CD14-positive monocyte (primary cell): ENCODE results near the gene GPR3. TPM values are rescaled to one million over a fixed set of nuclear protein-coding genes. Genes with fewer than 3 reads are reported as not detected.

Experiments used
- DNase-seq, 3 donors: peaks; one replicate each; pipeline ENCODE4 v3.0.0-alpha.2; 2011 to 2022
- H2AFZ ChIP-seq: 2 replicates; pipeline ENCODE4 v1.6.0; 2012; ENCODE audit warnings: mild to moderate bottlenecking, low read depth, low read length, inconsistent platforms; ENCODE audit not compliant: insufficient read depth, poor library complexity, severe bottlenecking
- H3K27ac ChIP-seq, 2 donors: 1 replicate in 1 of 2; 2 replicates in 1 of 2; pipeline ENCODE4 v1.5.1; 2012 to 2013; ENCODE audit warnings: low read length in 2 of 2, control low read depth in 1 of 2, inconsistent platforms in 1 of 2, low read depth in 1 of 2, mild to moderate bottlenecking in 1 of 2
- H3K27me3 ChIP-seq, 2 donors: one replicate each; pipeline versions ENCODE4 v1.6.0 to v1.6.1; 2011 to 2013; ENCODE audit warnings: low read length in 2 of 2; ENCODE audit not compliant: control insufficient read depth in 2 of 2, insufficient read depth in 2 of 2
- H3K36me3 ChIP-seq, 2 donors: replicated peaks in 1 of 2; 1 replicate in 1 of 2; 2 replicates in 1 of 2; pipeline versions ENCODE4 v1.5.1 to v1.6.1; 2012 to 2013; ENCODE audit warnings: low read length in 2 of 2, control low read depth in 1 of 2, inconsistent platforms in 1 of 2, mild to moderate bottlenecking in 1 of 2; ENCODE audit not compliant: insufficient read depth in 2 of 2, control insufficient read depth in 1 of 2
- H3K4me1 ChIP-seq, 2 donors: 1 replicate in 1 of 2; 2 replicates in 1 of 2; pipeline versions ENCODE4 v1.5.1 to v1.6.1; 2012 to 2013; ENCODE audit warnings: low read length in 2 of 2, control low read depth in 1 of 2, inconsistent platforms in 1 of 2, mild to moderate bottlenecking in 1 of 2, moderate library complexity in 1 of 2; ENCODE audit not compliant: insufficient read depth in 2 of 2, control insufficient read depth in 1 of 2
- H3K4me2 ChIP-seq: replicated peaks from 2 replicates; pipeline ENCODE3; 2012; ENCODE audit warnings: low read length, moderate library complexity, mild to moderate bottlenecking; ENCODE audit not compliant: poor library complexity, severe bottlenecking; ENCODE audit errors: extremely low read depth
- H3K4me3 ChIP-seq, 3 experiments: fragments of 200-600 bp in 1 of 3; sonication (generic) in 1 of 3; replicated peaks in 1 of 3; 1 replicate in 2 of 3; 2 replicates in 1 of 3; pipeline ENCODE4 v1.5.1; 2011 to 2013; ENCODE audit warnings: low read length in 3 of 3, mild to moderate bottlenecking in 3 of 3, control low read depth in 2 of 3, low read depth in 2 of 3, inconsistent platforms in 1 of 3, moderate library complexity in 1 of 3
- H3K79me2 ChIP-seq: 2 replicates; pipeline ENCODE4 v1.6.0; 2012; ENCODE audit warnings: mild to moderate bottlenecking, control low read depth, inconsistent platforms, low read length, moderate library complexity; ENCODE audit not compliant: insufficient read depth
- H3K9ac ChIP-seq: 2 replicates; pipeline ENCODE4 v1.6.0; 2017; ENCODE audit warnings: low read length, mild to moderate bottlenecking; ENCODE audit not compliant: insufficient read depth, poor library complexity, severe bottlenecking
- H3K9me3 ChIP-seq, 2 donors: replicated peaks in 1 of 2; 1 replicate in 1 of 2; 2 replicates in 1 of 2; pipeline versions ENCODE4 v1.5.1 to v1.6.1; 2012 to 2013; ENCODE audit warnings: low read length in 2 of 2, control low read depth in 1 of 2; ENCODE audit not compliant: control insufficient read depth in 1 of 2, insufficient read depth in 1 of 2
- H4K20me1 ChIP-seq: 2 replicates; pipeline ENCODE4 v1.6.0; 2012; ENCODE audit warnings: mild to moderate bottlenecking, low read length, control low read depth, moderate library complexity; ENCODE audit not compliant: insufficient read depth
- H3K27ac Mint-ChIP-seq, 7 donors: one replicate each; pipeline ENCODE4 v1.8.0; 2020; ENCODE audit warnings: mild to moderate bottlenecking in 7 of 7, mixed read lengths in 7 of 7, moderate library complexity in 6 of 7, inconsistent platforms in 2 of 7
- H3K27me3 Mint-ChIP-seq, 3 donors: one replicate each; pipeline ENCODE4 v1.8.0; 2021 to 2022; ENCODE audit warnings: low read depth in 3 of 3, mild to moderate bottlenecking in 3 of 3, mixed read lengths in 3 of 3, moderate library complexity in 3 of 3, inconsistent platforms in 1 of 3
- H3K36me3 Mint-ChIP-seq, 2 donors: one replicate each; pipeline ENCODE4 v1.8.0; 2020; ENCODE audit warnings: mixed read lengths in 2 of 2, inconsistent platforms in 1 of 2, mild to moderate bottlenecking in 1 of 2
- H3K4me1 Mint-ChIP-seq: one replicate; pipeline ENCODE4 v1.8.0; 2020; ENCODE audit warnings: mild to moderate bottlenecking, mixed read lengths
- H3K4me3 Mint-ChIP-seq, 2 donors: one replicate each; pipeline ENCODE4 v1.8.0; 2020; ENCODE audit warnings: mild to moderate bottlenecking in 2 of 2, mixed read lengths in 2 of 2, moderate library complexity in 1 of 2
- H3K9me3 Mint-ChIP-seq, 7 donors: one replicate each; pipeline ENCODE4 v1.8.0; 2020 to 2022; ENCODE audit warnings: mixed read lengths in 7 of 7, mild to moderate bottlenecking in 6 of 7, moderate library complexity in 6 of 7, inconsistent platforms in 2 of 7
- CTCF ChIP-seq: fragments of 200-600 bp; IDR thresholded peaks from one replicate; pipeline ENCODE4 v1.8.0; 2022; ENCODE audit warnings: antibody characterized with exemption, mild to moderate bottlenecking
- WGBS: methylation state at CpG from one replicate; pipeline ENCODE4 v1.1.5; 2013; ENCODE audit warnings: missing lambda C conversion rate; ENCODE audit not compliant: insufficient coverage; 5-methylcytosine and 5-hydroxymethylcytosine counted together
- intact Hi-C, 2 donors: fragments of 100-400 bp; cut with micrococcal nuclease; formaldehyde crosslinking; loops; one replicate each; pipeline versions ENCODE4 v1.15.0 to v1.15.1; 2023
- polyA plus RNA-seq, 3 donors: library from polyadenylated mRNA; depleted of rRNA in 1 of 3; unstranded in 2 of 3; stranded (reverse) in 1 of 3; fragments of 300-500 nt in 2 of 3; fragments of >200 nt in 1 of 3; fragmentation: Illumina TruSeq in 2 of 3; gene quantifications; 1 replicate in 2 of 3; 2 replicates in 1 of 3; pipeline ENCODE4 v1.2.3, GENCODE V29; 2012 to 2021

Gene GPR3
- polyA plus RNA-seq, 3 donors = 0.26 to 2.7 TPM; not detected in 1

GRCh38 chr1:27379564-27380122 lies 12.8 kb upstream of the GPR3 start:
- WGBS = 90% methylated on average over 11 of the region's 11 CpGs
- no peak overlapping the region for H3K4me3 Mint-ChIP-seq
- peaks cover 9% of the 10 kb centered on the region for H3K4me1 Mint-ChIP-seq
- intact Hi-C loops = no loop called here
- peaks cover 0 to 5% of the 10 kb centered on the region in 2 donors for H3K27me3 ChIP-seq
- no peak for DNase-seq
- no peaks in the 10 kb centered on the region for H3K36me3 ChIP-seq
- no peaks in the 10 kb centered on the region for H4K20me1 ChIP-seq
- no peaks in the 10 kb centered on the region for H3K9me3 Mint-ChIP-seq
- no peak overlapping the region for H3K27ac ChIP-seq
- peaks cover 9 to 15% (median 12%) of the 10 kb centered on the region in 3 donors for H3K27me3 Mint-ChIP-seq
- peak overlapping the region in 1 of 7 donors; percentile 68 for H3K27ac Mint-ChIP-seq
- H3K79me2 ChIP-seq = no peaks in the 10 kb centered on the region
- H2AFZ ChIP-seq = no peak overlapping the region
- H3K36me3 Mint-ChIP-seq = no peaks in the 10 kb centered on the region
- no peak overlapping the region for H3K9ac ChIP-seq
- no peak overlapping the region for H3K4me2 ChIP-seq
- TF ChIP-seq CTCF = no peak
- no peak overlapping the region for H3K4me3 ChIP-seq
- H3K9me3 ChIP-seq = no peaks in the 10 kb centered on the region
- H3K4me1 ChIP-seq = peaks cover 0 to 6% of the 10 kb centered on the region in 2 donors

GRCh38 chr1:27380224-27380623 lies 12.2 kb upstream of the GPR3 start:
- Mint-ChIP-seq H3K27ac (no peak overlapping the region), H3K4me3 (no peak overlapping the region), H3K4me1 (peaks cover 9% of the 10 kb centered on the region), H3K27me3 (peaks cover 9 to 15% (median 12%) of the 10 kb centered on the region in 3 donors), H3K9me3 (no peaks in the 10 kb centered on the region), H3K36me3 (no peaks in the 10 kb centered on the region)
- H3K36me3 ChIP-seq = no peaks in the 10 kb centered on the region
- no peak for TF ChIP-seq CTCF
- DNase-seq = no peak
- H3K79me2 ChIP-seq = no peaks in the 10 kb centered on the region
- peaks cover 0 to 5% of the 10 kb centered on the region in 2 donors for H3K27me3 ChIP-seq
- no peaks in the 10 kb centered on the region for H4K20me1 ChIP-seq
- H3K9me3 ChIP-seq = no peaks in the 10 kb centered on the region
- H3K4me3 ChIP-seq = no peak overlapping the region
- intact Hi-C loops = no loop called here
- no peak overlapping the region for H3K27ac ChIP-seq
- no peak overlapping the region for H3K4me2 ChIP-seq
- H2AFZ ChIP-seq = no peak overlapping the region
- peaks cover 0 to 6% of the 10 kb centered on the region in 2 donors for H3K4me1 ChIP-seq
- H3K9ac ChIP-seq = no peak overlapping the region
- 100% methylated on average over 2 of the region's 4 CpGs for WGBS
